Breast epithelium (tissue), 3 donors: ENCODE data around the gene ZNF419.

Source experiments
- CTCF ChIP-seq, 3 donors: fragments of 450-650 bp; IDR thresholded peaks; one replicate each; pipeline ENCODE4 v1.5.1; 2016 to 2017; ENCODE audit warnings: antibody characterized with exemption in 3 of 3, mild to moderate bottlenecking in 3 of 3, moderate library complexity in 3 of 3
- POLR2A ChIP-seq: fragments of 450-650 bp; IDR thresholded peaks from one replicate; pipeline ENCODE4 v1.6.1; 2016; ENCODE audit warnings: antibody characterized with exemption, mild to moderate bottlenecking, moderate library complexity

GRCh38 chr19:57438925-57439324, 48.6 kb upstream of the ZNF419 start:
- TF ChIP-seq POLR2A: no peak
- TF ChIP-seq CTCF (IDR thresholded peaks at IDR 0.05): no peak
